ENCODE data around the gene FBN3.

FBN3 gene

DNA sequence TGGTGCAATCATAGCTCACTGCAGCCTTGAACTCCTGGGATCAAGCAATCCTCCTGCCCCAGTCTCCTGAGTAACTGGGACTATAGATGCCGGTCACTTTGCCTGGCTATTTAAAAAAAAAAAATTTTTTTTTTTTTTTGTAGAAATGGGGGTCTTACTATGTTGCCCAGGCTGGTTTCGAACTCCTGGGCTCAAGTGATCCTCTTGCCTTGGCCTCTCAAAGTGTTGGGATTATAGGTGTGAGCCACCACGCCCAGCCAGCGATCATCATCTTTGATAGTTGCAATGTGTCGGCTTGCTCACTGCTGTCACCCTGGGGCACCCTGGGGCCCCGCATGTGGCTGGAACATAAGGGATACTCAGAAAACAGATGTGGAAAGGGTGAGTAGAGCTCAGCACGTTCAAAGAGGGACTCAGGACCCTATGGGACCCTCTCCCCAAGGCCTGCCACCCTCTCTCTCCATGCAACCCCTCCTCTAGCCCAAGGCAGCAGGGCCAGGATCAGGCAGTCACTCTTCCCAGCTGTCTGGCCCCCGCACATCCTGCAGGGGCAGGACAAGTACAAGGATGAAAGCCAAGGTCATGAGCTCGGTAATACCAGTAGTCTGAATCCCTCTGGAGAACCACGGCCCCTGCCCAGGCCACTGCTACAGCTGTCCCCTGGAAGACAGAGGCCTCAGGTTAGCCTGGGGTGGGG is 103.4 kb downstream of the FBN3 start:
- H3K79me2 ChIP-seq (ENCODE audit: insufficient read depth, low read length), result no peaks in the 10 kb centered on the region
- H3K36me3 ChIP-seq (ENCODE audit: insufficient read depth, low read length), result no peaks in the 10 kb centered on the region
- no peaks in the 10 kb centered on the region for H3K9me3 ChIP-seq (ENCODE audit: insufficient read depth, low read depth, low read length)
- H3K4me2 ChIP-seq (ENCODE audit: low read depth, low read length, poor library complexity, severe bottlenecking), result no peak overlapping the region
- H3K4me3 ChIP-seq (ENCODE audit: low read length, poor library complexity, severe bottlenecking), result no peak overlapping the region
- no peak overlapping the region for H3K9ac ChIP-seq (ENCODE audit: low read depth, low read length, poor library complexity, severe bottlenecking)
- H3K27me3 ChIP-seq (ENCODE audit: insufficient read depth, low read length, poor library complexity, severe bottlenecking), result no peaks in the 10 kb centered on the region
- H3K4me1 ChIP-seq (ENCODE audit: insufficient read depth, low read length, poor library complexity, severe bottlenecking), result no peaks in the 10 kb centered on the region
- no peaks in the 10 kb centered on the region for H3K9me2 ChIP-seq (replicated peaks; ENCODE audit: low read depth, low read length)
- no peak for TF ChIP-seq EZH2phosphoT487 (IDR thresholded peaks at IDR 0.05; ENCODE audit: borderline replicate concordance)
- TF ChIP-seq, protein P1, sequence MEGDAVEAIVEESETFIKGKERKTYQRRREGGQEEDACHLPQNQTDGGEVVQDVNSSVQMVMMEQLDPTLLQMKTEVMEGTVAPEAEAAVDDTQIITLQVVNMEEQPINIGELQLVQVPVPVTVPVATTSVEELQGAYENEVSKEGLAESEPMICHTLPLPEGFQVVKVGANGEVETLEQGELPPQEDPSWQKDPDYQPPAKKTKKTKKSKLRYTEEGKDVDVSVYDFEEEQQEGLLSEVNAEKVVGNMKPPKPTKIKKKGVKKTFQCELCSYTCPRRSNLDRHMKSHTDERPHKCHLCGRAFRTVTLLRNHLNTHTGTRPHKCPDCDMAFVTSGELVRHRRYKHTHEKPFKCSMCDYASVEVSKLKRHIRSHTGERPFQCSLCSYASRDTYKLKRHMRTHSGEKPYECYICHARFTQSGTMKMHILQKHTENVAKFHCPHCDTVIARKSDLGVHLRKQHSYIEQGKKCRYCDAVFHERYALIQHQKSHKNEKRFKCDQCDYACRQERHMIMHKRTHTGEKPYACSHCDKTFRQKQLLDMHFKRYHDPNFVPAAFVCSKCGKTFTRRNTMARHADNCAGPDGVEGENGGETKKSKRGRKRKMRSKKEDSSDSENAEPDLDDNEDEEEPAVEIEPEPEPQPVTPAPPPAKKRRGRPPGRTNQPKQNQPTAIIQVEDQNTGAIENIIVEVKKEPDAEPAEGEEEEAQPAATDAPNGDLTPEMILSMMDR (conservative IDR thresholded peaks at IDR 0.05; ENCODE audit: low read length), result no peak
- H4K20me1 ChIP-seq (ENCODE audit: insufficient read depth, low read length, poor library complexity, severe bottlenecking), result no peaks in the 10 kb centered on the region
- no peaks in the 10 kb centered on the region for H3F3A ChIP-seq (ENCODE audit: low read depth)
- H2AFZ ChIP-seq (ENCODE audit: low read length), result no peak overlapping the region

DNA sequence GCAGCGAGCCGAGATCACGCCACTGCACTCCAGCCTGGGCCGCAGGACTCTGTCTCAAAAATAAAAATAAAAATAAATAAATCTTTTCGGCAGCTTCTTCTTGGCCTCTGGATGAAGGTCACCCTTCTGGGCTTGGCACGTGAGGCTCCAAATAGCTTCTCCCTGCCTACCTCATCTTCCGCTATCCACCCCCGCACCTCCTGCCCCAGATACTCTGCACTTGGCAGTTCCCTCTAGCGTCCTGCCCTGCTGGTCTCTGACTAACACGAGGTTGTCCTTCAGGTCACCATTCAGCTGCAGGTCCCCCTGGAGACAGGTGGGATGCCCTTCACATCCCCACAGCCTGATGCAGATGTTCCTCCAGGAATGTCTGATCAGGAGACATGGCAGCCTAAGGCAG is 105.4 kb downstream of the FBN3 start:
- H3K79me2 ChIP-seq (ENCODE audit: insufficient read depth, low read length), result no peaks in the 10 kb centered on the region
- H3K9me3 ChIP-seq (ENCODE audit: insufficient read depth, low read depth, low read length), result no peaks in the 10 kb centered on the region
- TF ChIP-seq EZH2phosphoT487 (IDR thresholded peaks at IDR 0.05; ENCODE audit: borderline replicate concordance), result no peak
- TF ChIP-seq, protein P1 (conservative IDR thresholded peaks at IDR 0.05; ENCODE audit: low read length), result no peak
- H3K4me2 ChIP-seq (ENCODE audit: low read depth, low read length, poor library complexity, severe bottlenecking), result no peak overlapping the region
- H3K36me3 ChIP-seq (ENCODE audit: insufficient read depth, low read length), result no peaks in the 10 kb centered on the region
- no peaks in the 10 kb centered on the region for H3F3A ChIP-seq (ENCODE audit: low read depth)
- no peak overlapping the region for H3K4me3 ChIP-seq (ENCODE audit: low read length, poor library complexity, severe bottlenecking)
- no peak overlapping the region for H2AFZ ChIP-seq (ENCODE audit: low read length)
- no peaks in the 10 kb centered on the region for H4K20me1 ChIP-seq (ENCODE audit: insufficient read depth, low read length, poor library complexity, severe bottlenecking)
- H3K9me2 ChIP-seq (replicated peaks; ENCODE audit: low read depth, low read length), result no peaks in the 10 kb centered on the region
- no peak overlapping the region for H3K9ac ChIP-seq (ENCODE audit: low read depth, low read length, poor library complexity, severe bottlenecking)
- H3K27me3 ChIP-seq (ENCODE audit: insufficient read depth, low read length, poor library complexity, severe bottlenecking), result no peaks in the 10 kb centered on the region
- H3K4me1 ChIP-seq (ENCODE audit: insufficient read depth, low read length, poor library complexity, severe bottlenecking), result no peaks in the 10 kb centered on the region

DNA sequence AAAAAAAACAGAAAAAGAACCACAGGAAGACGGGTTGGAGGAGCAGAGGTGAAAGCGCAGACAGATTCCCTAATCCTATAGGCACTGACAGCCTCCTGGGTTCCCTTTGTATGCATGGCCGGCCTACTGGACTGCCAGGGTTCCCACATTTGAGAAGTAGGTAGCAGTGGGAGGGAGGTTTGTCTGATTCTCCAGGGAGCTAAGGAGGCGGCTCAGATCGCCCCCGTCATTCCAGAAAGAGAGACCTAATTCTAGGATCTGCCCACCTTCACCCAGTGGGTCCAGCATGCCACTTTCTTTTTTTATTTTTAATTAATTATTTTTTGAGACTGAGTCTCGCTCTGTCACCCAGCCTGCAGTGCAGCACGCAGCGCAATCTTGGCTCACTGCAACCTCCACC is 106.5 kb downstream of the FBN3 start:
- Histone ChIP-seq H3K79me2 (ENCODE audit: insufficient read depth, low read length) (no peaks in the 10 kb centered on the region), H3F3A (ENCODE audit: low read depth) (no peaks in the 10 kb centered on the region), H3K4me1 (ENCODE audit: insufficient read depth, low read length, poor library complexity, severe bottlenecking) (no peaks in the 10 kb centered on the region), H2AFZ (ENCODE audit: low read length) (no peak overlapping the region), H3K9me3 (ENCODE audit: insufficient read depth, low read depth, low read length) (no peaks in the 10 kb centered on the region), H3K9ac (ENCODE audit: low read depth, low read length, poor library complexity, severe bottlenecking) (no peak overlapping the region), H3K4me2 (ENCODE audit: low read depth, low read length, poor library complexity, severe bottlenecking) (no peak overlapping the region), H3K4me3 (ENCODE audit: low read length, poor library complexity, severe bottlenecking) (no peak overlapping the region), H3K27me3 (ENCODE audit: insufficient read depth, low read length, poor library complexity, severe bottlenecking) (no peaks in the 10 kb centered on the region), H4K20me1 (ENCODE audit: insufficient read depth, low read length, poor library complexity, severe bottlenecking) (no peaks in the 10 kb centered on the region), H3K9me2 (replicated peaks; ENCODE audit: low read depth, low read length) (no peaks in the 10 kb centered on the region), H3K36me3 (ENCODE audit: insufficient read depth, low read length) (no peaks in the 10 kb centered on the region)
- TF ChIP-seq, protein P1 (conservative IDR thresholded peaks at IDR 0.05; ENCODE audit: low read length), result no peak
- TF ChIP-seq EZH2phosphoT487 (IDR thresholded peaks at IDR 0.05; ENCODE audit: borderline replicate concordance), result no peak

Measured in Loucy (cell line).